Left ventricle myocardium inferior (tissue), 1 donor: ENCODE results near the gene KCNH2. TPM values are rescaled to one million over a fixed set of nuclear protein-coding genes. Genes with fewer than 3 reads are reported as not detected.
A peak's percentile ranks its signal among the peaks of the same experiment; 100 is the strongest.

Source experiments
- DNase-seq: peaks from one replicate; pipeline ENCODE4 v3.0.0-alpha.2; 2020
- H3K27ac ChIP-seq: fragments of 200-600 bp; replicated peaks from 2 replicates; pipeline ENCODE4 v1.8.0; 2021
- H3K27me3 ChIP-seq: fragments of 200-600 bp; 2 replicates; pipeline ENCODE4 v1.8.0; 2021; ENCODE audit warnings: low read depth
- H3K36me3 ChIP-seq: fragments of 200-600 bp; 2 replicates; pipeline ENCODE4 v1.8.0; 2021
- H3K4me1 ChIP-seq: fragments of 200-600 bp; 2 replicates; pipeline ENCODE4 v1.8.0; 2021
- H3K4me3 ChIP-seq: fragments of 200-600 bp; 2 replicates; pipeline ENCODE4 v1.8.0; 2021; ENCODE audit warnings: mild to moderate bottlenecking, moderate library complexity
- H3K9me3 ChIP-seq: fragments of 200-600 bp; replicated peaks from 2 replicates; pipeline ENCODE4 v1.8.0; 2021
- CTCF ChIP-seq: fragments of 200-600 bp; IDR thresholded peaks from 2 replicates; pipeline ENCODE4 v1.8.0; 2021; ENCODE audit warnings: antibody characterized with exemption, mild to moderate bottlenecking, borderline replicate concordance
- intact Hi-C: fragments of 100-400 bp; cut with micrococcal nuclease; formaldehyde crosslinking; loops from one replicate; pipeline ENCODE4 v1.11.0; 2022
- total RNA-seq: library from RNA; stranded (reverse); fragmentation: NEBNext Ultra II Directional; extraction: Animal tissue kit (Norgen Biotek cat#: 25700); gene quantifications from one replicate; pipeline ENCODE4 v1.2.1, GENCODE V29; 2021
- donor health status: DM: no; HTN: yes; CAD: no; lungs with severe emphysema.

KCNH2 gene
- total RNA-seq, 1 donor from 2014 or later = 94.1 TPM

GRCh38 chr7:151006590-151007300, 28.6 kb upstream of the KCNH2 start:
- Histone ChIP-seq H3K27me3 (no peaks in the 10 kb centered on the region), H3K4me3 (peak overlapping the region; percentile 5), H3K9me3 (no peaks in the 10 kb centered on the region), H3K4me1 (peaks cover 53% of the 10 kb centered on the region), H3K36me3 (peaks cover 4% of the 10 kb centered on the region), H3K27ac (peak overlapping the region; percentile 79)
- no peak for TF ChIP-seq CTCF
- intact Hi-C loops = no loop called here
- no peak for DNase-seq

- Histone ChIP-seq H3K36me3 (peaks cover 7% of the 10 kb centered on the region), H3K27me3 (no peaks in the 10 kb centered on the region), H3K9me3 (no peaks in the 10 kb centered on the region), H3K4me1 (peaks cover 45% of the 10 kb centered on the region), H3K27ac (no peak overlapping the region), H3K4me3 (no peak overlapping the region)
- TF ChIP-seq CTCF = no peak
- DNase-seq = no peak
- intact Hi-C loops = no loop called here
Measured at GRCh38 chr7:151005566-151005965, 27.4 kb upstream of the KCNH2 start.

- intact Hi-C loops = no loop called here
Measured at GRCh38 chr7:151003572-151003971, 25.5 kb upstream of the KCNH2 start.

GRCh38 chr7:151001546-151001945, 23.4 kb upstream of the KCNH2 start:
- no peak overlapping the region for H3K27ac ChIP-seq
- H3K4me3 ChIP-seq = no peak overlapping the region
- DNase-seq = no peak
- peaks cover 9% of the 10 kb centered on the region for H3K4me1 ChIP-seq
- no peaks in the 10 kb centered on the region for H3K9me3 ChIP-seq
- TF ChIP-seq CTCF = no peak
- intact Hi-C loops = no loop called here
- peaks cover 12% of the 10 kb centered on the region for H3K36me3 ChIP-seq
- H3K27me3 ChIP-seq = no peaks in the 10 kb centered on the region

More at GRCh38 chr7:151003572-151003971, 25.5 kb upstream of the KCNH2 start:
- Histone ChIP-seq H3K27ac (no peak overlapping the region), H3K36me3 (peaks cover 12% of the 10 kb centered on the region), H3K27me3 (no peaks in the 10 kb centered on the region), H3K9me3 (no peaks in the 10 kb centered on the region), H3K4me3 (no peak overlapping the region), H3K4me1 (peaks cover 25% of the 10 kb centered on the region)
- TF ChIP-seq CTCF = no peak
- DNase-seq = no peak

- peaks cover 12% of the 10 kb centered on the region for H3K36me3 ChIP-seq
- H3K4me3 ChIP-seq = no peak overlapping the region
- TF ChIP-seq CTCF = no peak
- H3K4me1 ChIP-seq = peaks cover 10% of the 10 kb centered on the region
- intact Hi-C loops = no loop called here
- no peak for DNase-seq
- no peaks in the 10 kb centered on the region for H3K9me3 ChIP-seq
- H3K27me3 ChIP-seq = no peaks in the 10 kb centered on the region
- no peak overlapping the region for H3K27ac ChIP-seq
Measured at GRCh38 chr7:151000897-151001495, 22.9 kb upstream of the KCNH2 start.
